ENCODE results near the gene PHTF2.

DNA sequence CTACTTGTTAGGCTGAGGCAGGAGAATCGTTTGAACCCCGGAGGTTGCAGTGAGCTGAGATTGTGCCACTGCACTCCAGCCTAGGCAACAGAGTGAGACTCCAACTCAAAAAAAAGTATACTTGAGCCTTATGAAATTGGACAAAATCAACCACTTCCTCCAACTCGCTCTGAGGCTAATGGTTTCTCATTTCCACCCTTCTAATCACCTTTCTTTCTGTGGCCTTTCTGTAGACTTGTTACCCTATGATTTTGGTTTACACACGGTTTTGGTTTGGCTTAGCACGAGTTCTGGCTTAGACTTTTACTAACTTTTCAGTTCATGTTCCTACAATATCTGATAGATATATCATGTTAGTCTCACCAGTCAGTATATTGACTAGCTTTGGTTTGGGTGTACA, 152.0 kb downstream of the PHTF2 start:
- TF ChIP-seq, protein P1, sequence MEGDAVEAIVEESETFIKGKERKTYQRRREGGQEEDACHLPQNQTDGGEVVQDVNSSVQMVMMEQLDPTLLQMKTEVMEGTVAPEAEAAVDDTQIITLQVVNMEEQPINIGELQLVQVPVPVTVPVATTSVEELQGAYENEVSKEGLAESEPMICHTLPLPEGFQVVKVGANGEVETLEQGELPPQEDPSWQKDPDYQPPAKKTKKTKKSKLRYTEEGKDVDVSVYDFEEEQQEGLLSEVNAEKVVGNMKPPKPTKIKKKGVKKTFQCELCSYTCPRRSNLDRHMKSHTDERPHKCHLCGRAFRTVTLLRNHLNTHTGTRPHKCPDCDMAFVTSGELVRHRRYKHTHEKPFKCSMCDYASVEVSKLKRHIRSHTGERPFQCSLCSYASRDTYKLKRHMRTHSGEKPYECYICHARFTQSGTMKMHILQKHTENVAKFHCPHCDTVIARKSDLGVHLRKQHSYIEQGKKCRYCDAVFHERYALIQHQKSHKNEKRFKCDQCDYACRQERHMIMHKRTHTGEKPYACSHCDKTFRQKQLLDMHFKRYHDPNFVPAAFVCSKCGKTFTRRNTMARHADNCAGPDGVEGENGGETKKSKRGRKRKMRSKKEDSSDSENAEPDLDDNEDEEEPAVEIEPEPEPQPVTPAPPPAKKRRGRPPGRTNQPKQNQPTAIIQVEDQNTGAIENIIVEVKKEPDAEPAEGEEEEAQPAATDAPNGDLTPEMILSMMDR (IDR thresholded peaks at IDR 0.05): no peak
- no peak for TF ChIP-seq POLR2A (IDR thresholded peaks at IDR 0.05)

All from testis (tissue), 2 donors.